Measurements from ENCODE around the gene DNAJC3. TPM values are rescaled to one million over a fixed set of nuclear protein-coding genes. Genes with fewer than 3 reads are reported as not detected.
A peak's percentile ranks its signal among the peaks of the same experiment; 100 is the strongest.
"Not testable (repeated sequence)": the region's sequence is repeated elsewhere in the genome, so short reads cannot be mapped to it uniquely, and the experiment has no call there.

The DNAJC3 gene
- total RNA-seq, 1 experiment from 2014 or later, result 113 TPM

GRCh38 chr13:95771905-95772304, 95.0 kb downstream of the DNAJC3 start:
- H3K9me3 Mint-ChIP-seq (ENCODE audit: unreplicated experiment), result no peaks in the 10 kb centered on the region
- ChIA-PET POLR2A (interaction anchor here (1.3 to 1.4 kb wide), 2 partner anchors 9 to 12 kb away, joined by 3 to 4 read pairs; no protein-coding TSS in a partner anchor), CTCF (interaction anchor here (1.4 to 1.6 kb wide), 2 partner anchors 12 to 15 kb away, joined by 3 read pairs; no protein-coding TSS in a partner anchor)
- intact Hi-C loops (cut with micrococcal nuclease), result loop anchor here (5.0 kb wide), 1 partner anchor 60 kb away; no protein-coding TSS in a partner anchor
- H3K4me1 Mint-ChIP-seq (ENCODE audit: insufficient read depth, unreplicated experiment), result no peaks in the 10 kb centered on the region
- no peak for TF ChIP-seq CTCF (IDR thresholded peaks at IDR 0.05; ENCODE audit: unreplicated experiment)
- peaks cover 62% of the 10 kb centered on the region for H3K36me3 Mint-ChIP-seq (ENCODE audit: insufficient read depth, unreplicated experiment)
- H3K27me3 Mint-ChIP-seq (ENCODE audit: insufficient read depth, unreplicated experiment), result no peaks in the 10 kb centered on the region
- no peak for DNase-seq (ENCODE audit: unreplicated experiment)
- peak overlapping the region; percentile 58 for H3K27ac Mint-ChIP-seq (ENCODE audit: low read depth, unreplicated experiment)
- BruUV-seq (replicated peaks), result no TSS peak
- no peak overlapping the region for H3K4me3 Mint-ChIP-seq (ENCODE audit: unreplicated experiment)

GRCh38 chr13:95779522-95779921, 102.6 kb downstream of the DNAJC3 start:
- CTCF ChIA-PET, result interaction anchor here (0.6 to 0.7 kb wide), 2 partner anchors 21 to 242 kb away, joined by 4 to 5 read pairs; no protein-coding TSS in a partner anchor
- intact Hi-C loops (cut with micrococcal nuclease), result no loop called here

GRCh38 chr13:95781016-95781415, 104.1 kb downstream of the DNAJC3 start:
- Mint-ChIP-seq H3K36me3 (ENCODE audit: insufficient read depth, unreplicated experiment) (peaks cover 37% of the 10 kb centered on the region), H3K4me1 (ENCODE audit: insufficient read depth, unreplicated experiment) (peaks cover 20% of the 10 kb centered on the region), H3K27me3 (ENCODE audit: insufficient read depth, unreplicated experiment) (no peaks in the 10 kb centered on the region), H3K9me3 (ENCODE audit: unreplicated experiment) (peaks cover 5% of the 10 kb centered on the region), H3K27ac (ENCODE audit: low read depth, unreplicated experiment) (no peak overlapping the region), H3K4me3 (ENCODE audit: unreplicated experiment) (no peak overlapping the region)
- no peak for DNase-seq (ENCODE audit: unreplicated experiment)
- BruUV-seq (replicated peaks), result no TSS peak
- ChIA-PET CTCF (interaction anchor here (0.6 to 1.4 kb wide), 5 partner anchors 14 to 259 kb away, joined by 3 to 5 read pairs (median 3); no protein-coding TSS in a partner anchor), POLR2A (interaction anchor here (0.6 to 0.7 kb wide), 2 partner anchors 9 to 11 kb away, joined by 4 read pairs; no protein-coding TSS in a partner anchor)
- intact Hi-C loops (cut with micrococcal nuclease), result no loop called here
- TF ChIP-seq CTCF (IDR thresholded peaks at IDR 0.05; ENCODE audit: unreplicated experiment), result no peak

More at GRCh38 chr13:95779522-95779921, 102.6 kb downstream of the DNAJC3 start:
- H3K27ac Mint-ChIP-seq (ENCODE audit: low read depth, unreplicated experiment), result no peak overlapping the region
- peaks cover 5% of the 10 kb centered on the region for H3K9me3 Mint-ChIP-seq (ENCODE audit: unreplicated experiment)
- DNase-seq (ENCODE audit: unreplicated experiment), result no peak
- no peak for TF ChIP-seq CTCF (IDR thresholded peaks at IDR 0.05; ENCODE audit: unreplicated experiment)
- H3K4me1 Mint-ChIP-seq (ENCODE audit: insufficient read depth, unreplicated experiment), result peaks cover 12% of the 10 kb centered on the region
- H3K36me3 Mint-ChIP-seq (ENCODE audit: insufficient read depth, unreplicated experiment), result peaks cover 48% of the 10 kb centered on the region
- H3K27me3 Mint-ChIP-seq (ENCODE audit: insufficient read depth, unreplicated experiment), result no peaks in the 10 kb centered on the region
- no TSS peak for BruUV-seq (replicated peaks)
- POLR2A ChIA-PET, result no interaction called here
- no peak overlapping the region for H3K4me3 Mint-ChIP-seq (ENCODE audit: unreplicated experiment)

GRCh38 chr13:95781940-95782339, 105.0 kb downstream of the DNAJC3 start:
- H3K9me3 Mint-ChIP-seq (ENCODE audit: unreplicated experiment); H3K4me3 Mint-ChIP-seq (ENCODE audit: unreplicated experiment); H3K27me3 Mint-ChIP-seq (ENCODE audit: insufficient read depth, unreplicated experiment); DNase-seq (ENCODE audit: unreplicated experiment); intact Hi-C loops (cut with micrococcal nuclease); BruUV-seq (replicated peaks); H3K27ac Mint-ChIP-seq (ENCODE audit: low read depth, unreplicated experiment): not testable (repeated sequence)
- H3K4me1 Mint-ChIP-seq (ENCODE audit: insufficient read depth, unreplicated experiment), result peaks cover 20% of the 10 kb centered on the region
- POLR2A ChIA-PET, result interaction anchor here (0.6 kb wide), 1 partner anchor 103 kb away, joined by 3 read pairs; no protein-coding TSS in a partner anchor
- CTCF ChIA-PET, result interaction anchor here (1.4 kb wide), 1 partner anchor 158 kb away, joined by 5 read pairs; no protein-coding TSS in a partner anchor
- peaks cover 38% of the 10 kb centered on the region for H3K36me3 Mint-ChIP-seq (ENCODE audit: insufficient read depth, unreplicated experiment)
